Peyer's patch (tissue), 4 donors: ENCODE measurements around the gene FSTL5. TPM values are rescaled to one million over a fixed set of nuclear protein-coding genes. Genes with fewer than 3 reads are reported as not detected.
"Not testable (repeated sequence)": the region's sequence is repeated elsewhere in the genome, so short reads cannot be mapped to it uniquely, and the experiment has no call there.

Experiments used
- DNase-seq, 3 donors: peaks; one replicate each; pipeline ENCODE4 v3.0.0-alpha.2; 2017 to 2019
- H3K27ac ChIP-seq, 4 donors: fragments of 200-600 bp; sonication (generic); one replicate each; pipeline ENCODE4 v1.5.1; 2016 to 2019
- H3K27me3 ChIP-seq, 2 donors: fragments of 200-600 bp; sonication (generic); one replicate each; pipeline ENCODE4 v1.5.1; 2019
- H3K36me3 ChIP-seq, 3 donors: fragments of 200-600 bp; sonication (generic); one replicate each; pipeline ENCODE4 v1.5.1; 2016 to 2019
- H3K4me1 ChIP-seq, 4 donors: fragments of 200-600 bp; sonication (generic); one replicate each; pipeline ENCODE4 v1.5.1; 2016 to 2019
- H3K4me3 ChIP-seq, 4 donors: fragments of 200-600 bp; sonication (generic); 1 replicate in 3 of 4; 2 replicates in 1 of 4; pipeline ENCODE4 v1.5.1; 2016 to 2019; ENCODE audit warnings: mild to moderate bottlenecking in 1 of 4
- H3K9me3 ChIP-seq, 4 donors: fragments of 200-600 bp; sonication (generic); one replicate each; pipeline ENCODE4 v1.5.1; 2016 to 2019; ENCODE audit warnings: mild to moderate bottlenecking in 1 of 4
- CTCF ChIP-seq, 6 experiments: fragments of 450-650 bp in 4 of 6; fragments of 200-600 bp in 2 of 6; sonication (generic) in 1 of 6; IDR thresholded peaks; one replicate each; pipeline ENCODE4 v1.5.1; 2017 to 2019; ENCODE audit warnings: antibody characterized with exemption in 6 of 6, mild to moderate bottlenecking in 3 of 6, moderate library complexity in 1 of 6
- POLR2A ChIP-seq, 2 donors: fragments of 450-650 bp; IDR thresholded peaks; one replicate each; pipeline ENCODE4 v1.5.1; 2017; ENCODE audit warnings: antibody characterized with exemption in 2 of 2, mild to moderate bottlenecking in 2 of 2, moderate library complexity in 2 of 2
- total RNA-seq, 4 donors: library from RNA; depleted of rRNA; stranded (reverse); fragments of >200 nt; gene quantifications; one replicate each; pipeline ENCODE4 v1.1.0, GENCODE V29; 2016

Gene FSTL5
- total RNA-seq, 4 donors from 2014 or later = 1.7 TPM; not detected in 3

GRCh38 chr4:162116095-162116779, 47.6 kb downstream of the FSTL5 start:
- TF ChIP-seq CTCF (IDR thresholded peaks at IDR 0.05) (no peak), POLR2A (IDR thresholded peaks at IDR 0.05) (no peak)
- Histone ChIP-seq H3K9me3 (no peaks in the 10 kb centered on the region), H3K27me3 (no peaks in the 10 kb centered on the region), H3K36me3 (no peaks in the 10 kb centered on the region), H3K27ac (no peak overlapping the region), H3K4me3 (no peak overlapping the region), H3K4me1 (no peaks in the 10 kb centered on the region)
- DNase-seq = no peak

DNA sequence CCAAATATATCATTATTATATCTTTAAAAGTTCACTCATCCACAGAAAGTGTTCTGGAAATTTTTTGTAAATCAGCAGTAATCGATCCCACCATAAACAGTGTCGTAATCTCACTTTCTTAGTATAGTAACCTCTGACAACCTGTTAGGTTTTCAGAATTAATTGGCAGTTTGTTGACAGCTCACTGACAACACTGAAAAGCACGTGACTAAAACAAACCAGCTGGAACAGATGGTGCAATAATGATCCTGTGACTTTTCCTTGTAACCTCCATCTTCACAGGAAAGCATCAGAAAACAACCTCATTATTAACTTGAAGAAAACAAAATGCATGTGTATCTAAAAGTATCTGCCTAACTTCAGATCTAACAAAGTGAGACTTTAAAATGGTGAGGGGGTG, 48.5 kb downstream of the FSTL5 start:
- Histone ChIP-seq H3K4me3 (no peak overlapping the region), H3K36me3 (no peaks in the 10 kb centered on the region), H3K9me3 (no peaks in the 10 kb centered on the region), H3K27ac (no peak overlapping the region), H3K27me3 (no peaks in the 10 kb centered on the region), H3K4me1 (no peaks in the 10 kb centered on the region)
- TF ChIP-seq CTCF (IDR thresholded peaks at IDR 0.05) = no peak
- no peak for TF ChIP-seq POLR2A (IDR thresholded peaks at IDR 0.05)
- DNase-seq = no peak

GRCh38 chr4:162111078-162111477, 52.7 kb downstream of the FSTL5 start:
- TF ChIP-seq POLR2A (IDR thresholded peaks at IDR 0.05) (no peak), CTCF (IDR thresholded peaks at IDR 0.05) (no peak)
- no peaks in the 10 kb centered on the region for H3K27me3 ChIP-seq

GRCh38 chr4:162104459-162105124, 59.2 kb downstream of the FSTL5 start:
- H3K27me3 ChIP-seq = no peaks in the 10 kb centered on the region
- TF ChIP-seq POLR2A (IDR thresholded peaks at IDR 0.05) = no peak
- TF ChIP-seq CTCF (IDR thresholded peaks at IDR 0.05) = no peak
- DNase-seq = no peak
- H3K27ac ChIP-seq = no peak overlapping the region
- H3K36me3 ChIP-seq = no peaks in the 10 kb centered on the region
- no peaks in the 10 kb centered on the region for H3K4me1 ChIP-seq
- H3K9me3 ChIP-seq = no peaks in the 10 kb centered on the region
- no peak overlapping the region for H3K4me3 ChIP-seq

More at GRCh38 chr4:162111078-162111477, 52.7 kb downstream of the FSTL5 start:
- Histone ChIP-seq H3K4me3 (no peak overlapping the region), H3K4me1 (no peaks in the 10 kb centered on the region), H3K9me3 (no peaks in the 10 kb centered on the region), H3K27ac (no peak overlapping the region), H3K36me3 (no peaks in the 10 kb centered on the region)
- DNase-seq = no peak

- H3K36me3 ChIP-seq, H3K4me3 ChIP-seq, H3K9me3 ChIP-seq, H3K4me1 ChIP-seq, DNase-seq, H3K27me3 ChIP-seq, H3K27ac ChIP-seq: not testable (repeated sequence)
Measured at GRCh38 chr4:162103908-162104307, 59.9 kb downstream of the FSTL5 start.

GRCh38 chr4:162102713-162103112, 61.1 kb downstream of the FSTL5 start:
- DNase-seq = no peak
- no peaks in the 10 kb centered on the region for H3K9me3 ChIP-seq
- no peak overlapping the region for H3K27ac ChIP-seq
- no peaks in the 10 kb centered on the region for H3K27me3 ChIP-seq
- H3K4me3 ChIP-seq = no peak overlapping the region
- no peaks in the 10 kb centered on the region for H3K36me3 ChIP-seq
- no peaks in the 10 kb centered on the region for H3K4me1 ChIP-seq
- TF ChIP-seq CTCF (IDR thresholded peaks at IDR 0.05) (no peak), POLR2A (IDR thresholded peaks at IDR 0.05) (no peak)
